SU-DHL-6 (cell line): ENCODE results near the gene HS2ST1.
"Not testable (repeated sequence)": the region's sequence is repeated elsewhere in the genome, so short reads cannot be mapped to it uniquely, and the experiment has no call there.

ENCODE experiments used
- H2AFZ ChIP-seq: fragments of 200-600 bp; sonication (generic); 2 replicates; pipeline ENCODE4 v1.6.1; 2014; ENCODE audit warnings: low read depth, mild to moderate bottlenecking, moderate library complexity, mixed read lengths, antibody characterized with exemption, low read length; ENCODE audit not compliant: severe bottlenecking
- H3F3A ChIP-seq: fragments of 200-600 bp; shearing (Covaris generic); 2 replicates; pipeline ENCODE4 v1.6.0; 2016; ENCODE audit warnings: antibody characterized with exemption, mild to moderate bottlenecking; ENCODE audit not compliant: insufficient read depth
- H3K27ac ChIP-seq: fragments of 200-600 bp; sonication (generic); 2 replicates; pipeline ENCODE4 v1.5.1; 2016; ENCODE audit warnings: low read depth, mild to moderate bottlenecking, low read length, moderate library complexity, mixed read lengths
- H3K27me3 ChIP-seq: fragments of 200-600 bp; sonication (generic), shearing (Covaris generic); 2 replicates; pipeline ENCODE4 v1.6.0; 2014; ENCODE audit warnings: mild to moderate bottlenecking, low read length
- H3K36me3 ChIP-seq: fragments of 200-600 bp; sonication (generic); 2 replicates; pipeline ENCODE4 v1.6.1; 2014; ENCODE audit warnings: mild to moderate bottlenecking, low read length, mixed read lengths
- H3K4me2 ChIP-seq: fragments of 300-600, 200-600 bp; shearing (Covaris generic), sonication (generic); 2 replicates; pipeline ENCODE4 v1.6.0; 2014; ENCODE audit warnings: low read length, low read depth, mild to moderate bottlenecking; ENCODE audit not compliant: poor library complexity, severe bottlenecking
- H3K4me3 ChIP-seq: fragments of 200-600 bp; sonication (generic); 2 replicates; pipeline ENCODE4 v1.5.1; 2014; ENCODE audit warnings: antibody characterized with exemption, low read length, mild to moderate bottlenecking, mixed read lengths; ENCODE audit not compliant: insufficient read depth, poor library complexity, severe bottlenecking
- H3K79me2 ChIP-seq: fragments of 200-600 bp; sonication (generic); 2 replicates; pipeline ENCODE4 v1.6.1; 2014; ENCODE audit warnings: mild to moderate bottlenecking, low read length, moderate library complexity; ENCODE audit not compliant: insufficient read depth
- H3K9ac ChIP-seq: fragments of 200-600 bp; sonication (generic); 2 replicates; pipeline ENCODE4 v1.7.0; 2014; ENCODE audit warnings: mild to moderate bottlenecking, low read length
- H3K9me2 ChIP-seq: fragments of 200-600 bp; sonication (generic); replicated peaks from 2 replicates; pipeline ENCODE4 v1.6.1; 2014; ENCODE audit warnings: low read length; ENCODE audit not compliant: insufficient read depth
- H3K9me3 ChIP-seq: fragments of 200-600 bp; sonication (generic); 2 replicates; pipeline ENCODE4 v1.6.1; 2014; ENCODE audit warnings: low read length, mixed read lengths; ENCODE audit not compliant: insufficient read depth
- H4K20me1 ChIP-seq: fragments of 200-600 bp; sonication (generic); 2 replicates; pipeline ENCODE4 v1.6.1; 2014; ENCODE audit warnings: low read depth, mild to moderate bottlenecking, antibody characterized with exemption, low read length, moderate library complexity, mixed read lengths
- EZH2phosphoT487 ChIP-seq: fragments of 200-600 bp; sonication (generic), shearing (Covaris generic); conservative IDR thresholded peaks from 2 replicates; pipeline ENCODE4 v1.6.1; 2018; ENCODE audit warnings: mild to moderate bottlenecking, antibody characterized with exemption, low read length, moderate library complexity, mixed read lengths
- TF ChIP-seq, protein P1 (sequence below): fragments of 200-600 bp; sonication (generic); IDR thresholded peaks from one replicate; pipeline ENCODE4 v1.5.1; 2017; ENCODE audit warnings: antibody characterized with exemption, mild to moderate bottlenecking, low read length, moderate library complexity; ENCODE audit not compliant: insufficient read depth, poor library complexity, severe bottlenecking

Gene HS2ST1

DNA sequence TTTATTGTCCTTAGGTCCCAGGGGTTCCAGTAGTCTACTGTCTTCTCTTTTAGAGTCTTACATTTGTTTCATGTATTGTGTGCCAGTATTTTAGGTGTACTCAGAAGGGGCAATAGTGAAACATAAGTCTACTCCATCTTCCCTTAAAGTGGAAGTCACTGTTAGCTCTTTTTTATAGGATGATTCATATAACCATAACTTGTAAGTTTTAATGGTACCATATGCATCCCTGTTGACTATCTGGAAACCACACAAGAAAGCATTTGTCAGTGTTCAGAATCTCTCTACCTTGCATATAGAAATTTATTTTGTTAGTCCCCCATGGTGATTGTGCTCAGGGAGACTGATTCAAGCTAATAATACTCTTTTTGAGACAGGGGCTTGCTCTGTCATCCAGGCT, 149.9 kb downstream of the HS2ST1 start:
- Histone ChIP-seq H3K4me2 (peak overlapping the region; percentile 80), H3K36me3 (peaks cover 19% of the 10 kb centered on the region), H3K79me2 (peaks cover 80% of the 10 kb centered on the region), H3K4me3 (no peak overlapping the region), H3K9ac (no peak overlapping the region), H3K9me3 (peaks cover 11% of the 10 kb centered on the region; the same call in 1 of the 2 replicates), H3K27ac (peak overlapping the region; percentile 98), H4K20me1 (no peaks in the 10 kb centered on the region), H3F3A (peaks cover 63% of the 10 kb centered on the region), H3K9me2 (no peaks in the 10 kb centered on the region), H3K27me3 (no peaks in the 10 kb centered on the region), H2AFZ (no peak overlapping the region)
- no peak for TF ChIP-seq EZH2phosphoT487
- TF ChIP-seq, protein P1, sequence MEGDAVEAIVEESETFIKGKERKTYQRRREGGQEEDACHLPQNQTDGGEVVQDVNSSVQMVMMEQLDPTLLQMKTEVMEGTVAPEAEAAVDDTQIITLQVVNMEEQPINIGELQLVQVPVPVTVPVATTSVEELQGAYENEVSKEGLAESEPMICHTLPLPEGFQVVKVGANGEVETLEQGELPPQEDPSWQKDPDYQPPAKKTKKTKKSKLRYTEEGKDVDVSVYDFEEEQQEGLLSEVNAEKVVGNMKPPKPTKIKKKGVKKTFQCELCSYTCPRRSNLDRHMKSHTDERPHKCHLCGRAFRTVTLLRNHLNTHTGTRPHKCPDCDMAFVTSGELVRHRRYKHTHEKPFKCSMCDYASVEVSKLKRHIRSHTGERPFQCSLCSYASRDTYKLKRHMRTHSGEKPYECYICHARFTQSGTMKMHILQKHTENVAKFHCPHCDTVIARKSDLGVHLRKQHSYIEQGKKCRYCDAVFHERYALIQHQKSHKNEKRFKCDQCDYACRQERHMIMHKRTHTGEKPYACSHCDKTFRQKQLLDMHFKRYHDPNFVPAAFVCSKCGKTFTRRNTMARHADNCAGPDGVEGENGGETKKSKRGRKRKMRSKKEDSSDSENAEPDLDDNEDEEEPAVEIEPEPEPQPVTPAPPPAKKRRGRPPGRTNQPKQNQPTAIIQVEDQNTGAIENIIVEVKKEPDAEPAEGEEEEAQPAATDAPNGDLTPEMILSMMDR, result no peak

DNA sequence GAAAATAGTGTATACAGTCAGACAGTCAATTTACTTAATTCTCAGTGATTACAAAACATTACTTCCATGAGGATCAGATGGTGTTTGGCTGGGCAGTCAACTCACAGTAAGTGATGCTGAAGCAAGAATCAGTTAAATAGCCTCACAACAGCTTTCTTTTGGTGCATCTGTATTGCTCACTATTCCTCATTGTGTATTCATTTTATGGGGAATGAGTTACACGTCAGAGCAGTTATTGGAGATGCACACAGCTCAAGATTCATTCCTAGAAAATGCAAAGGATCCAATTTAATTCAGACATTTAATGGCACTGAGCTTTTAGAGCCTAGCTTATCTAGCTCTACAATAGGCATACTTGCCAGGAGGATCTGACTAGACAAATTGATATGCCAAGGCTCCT, 150.6 kb downstream of the HS2ST1 start:
- H2AFZ ChIP-seq, result no peak overlapping the region
- peaks cover 19% of the 10 kb centered on the region for H3K36me3 ChIP-seq
- H3K4me2 ChIP-seq, result peak overlapping the region; percentile 80
- H3K9me2 ChIP-seq, result no peaks in the 10 kb centered on the region
- H3F3A ChIP-seq, result peaks cover 60% of the 10 kb centered on the region
- H3K79me2 ChIP-seq, result peaks cover 80% of the 10 kb centered on the region
- H3K27ac ChIP-seq, result peak overlapping the region; percentile 98
- H3K9me3 ChIP-seq, result peaks cover 11% of the 10 kb centered on the region; the same call in 1 of the 2 replicates
- H3K27me3 ChIP-seq, result no peaks in the 10 kb centered on the region
- no peaks in the 10 kb centered on the region for H4K20me1 ChIP-seq
- TF ChIP-seq, protein P1, result no peak
- TF ChIP-seq EZH2phosphoT487, result no peak
- H3K9ac ChIP-seq, result peak overlapping the region; percentile 3; the same call in 1 of the 2 replicates
- no peak overlapping the region for H3K4me3 ChIP-seq

DNA sequence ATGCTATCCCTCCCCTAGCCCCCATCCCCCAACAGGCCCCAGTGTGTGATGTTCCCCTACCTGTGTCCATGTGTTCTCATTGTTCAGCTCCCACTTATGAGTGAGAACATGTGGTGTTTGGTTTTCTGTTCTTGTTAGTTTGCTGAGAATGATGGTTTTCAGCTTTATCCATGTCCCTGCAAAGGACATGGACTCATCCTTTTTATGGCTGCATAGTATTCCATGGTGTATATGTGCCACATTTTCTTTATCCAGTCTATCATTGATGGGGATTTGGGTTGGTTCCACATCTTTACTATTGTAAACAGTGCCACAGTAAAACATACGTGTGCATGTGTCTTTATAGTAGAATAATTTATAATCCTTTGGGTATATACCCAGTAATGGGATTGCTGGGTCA, 152.3 kb downstream of the HS2ST1 start:
- not testable (repeated sequence) for H3K27me3 ChIP-seq, H3K27ac ChIP-seq, H3K9me2 ChIP-seq, H3K9ac ChIP-seq, H3K4me2 ChIP-seq, H4K20me1 ChIP-seq, H2AFZ ChIP-seq, H3K4me3 ChIP-seq
- H3K9me3 ChIP-seq, result peaks cover 11% of the 10 kb centered on the region; the same call in 1 of the 2 replicates
- H3K36me3 ChIP-seq, result peaks cover 19% of the 10 kb centered on the region
- H3F3A ChIP-seq, result peaks cover 47% of the 10 kb centered on the region
- H3K79me2 ChIP-seq, result peaks cover 88% of the 10 kb centered on the region

DNA sequence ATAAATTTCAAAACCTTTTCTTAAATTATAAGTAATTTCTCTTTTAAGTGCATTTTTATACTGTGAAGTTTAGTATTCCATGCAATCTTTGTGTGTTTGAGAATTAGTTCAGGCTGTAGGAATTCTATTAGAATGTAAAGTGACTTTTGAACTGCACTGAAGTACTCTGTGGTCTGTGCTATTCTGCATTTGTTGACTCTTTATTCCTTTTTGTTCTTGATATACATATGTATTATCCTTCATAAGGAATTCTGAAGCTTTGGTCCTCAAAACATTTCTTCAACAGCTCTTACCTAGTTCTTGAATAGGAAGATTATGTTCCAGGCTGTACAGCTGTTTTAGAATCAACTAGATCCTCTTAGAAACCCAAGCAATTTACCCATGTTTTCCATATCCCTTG, 158.0 kb downstream of the HS2ST1 start:
- H2AFZ ChIP-seq, result no peak overlapping the region
- no peak overlapping the region for H3K9ac ChIP-seq
- no peaks in the 10 kb centered on the region for H4K20me1 ChIP-seq
- peaks cover 14% of the 10 kb centered on the region; the same call in 1 of the 2 replicates for H3F3A ChIP-seq
- no peaks in the 10 kb centered on the region for H3K9me2 ChIP-seq
- no peak overlapping the region for H3K4me2 ChIP-seq
- peaks cover 41% of the 10 kb centered on the region; the same call in 1 of the 2 replicates for H3K36me3 ChIP-seq
- TF ChIP-seq, protein P1, result no peak
- TF ChIP-seq EZH2phosphoT487, result no peak
- H3K9me3 ChIP-seq, result no peaks in the 10 kb centered on the region
- H3K79me2 ChIP-seq, result peaks cover 92% of the 10 kb centered on the region
- H3K4me3 ChIP-seq, result no peak overlapping the region
- peak overlapping the region; percentile 3; the same call in 1 of the 2 replicates for H3K27ac ChIP-seq
- H3K27me3 ChIP-seq, result no peaks in the 10 kb centered on the region
